Iris pigment epithelial cell (primary cell): Measurements from ENCODE around the gene LTN1.
"Not testable (repeated sequence)": the region's sequence is repeated elsewhere in the genome, so short reads cannot be mapped to it uniquely, and the experiment has no call there.

ENCODE experiments used
- DNase-seq: peaks from one replicate; pipeline ENCODE4 v3.0.0-alpha.2; 2011; ENCODE audit warnings: low read depth

The LTN1 gene, protein sequence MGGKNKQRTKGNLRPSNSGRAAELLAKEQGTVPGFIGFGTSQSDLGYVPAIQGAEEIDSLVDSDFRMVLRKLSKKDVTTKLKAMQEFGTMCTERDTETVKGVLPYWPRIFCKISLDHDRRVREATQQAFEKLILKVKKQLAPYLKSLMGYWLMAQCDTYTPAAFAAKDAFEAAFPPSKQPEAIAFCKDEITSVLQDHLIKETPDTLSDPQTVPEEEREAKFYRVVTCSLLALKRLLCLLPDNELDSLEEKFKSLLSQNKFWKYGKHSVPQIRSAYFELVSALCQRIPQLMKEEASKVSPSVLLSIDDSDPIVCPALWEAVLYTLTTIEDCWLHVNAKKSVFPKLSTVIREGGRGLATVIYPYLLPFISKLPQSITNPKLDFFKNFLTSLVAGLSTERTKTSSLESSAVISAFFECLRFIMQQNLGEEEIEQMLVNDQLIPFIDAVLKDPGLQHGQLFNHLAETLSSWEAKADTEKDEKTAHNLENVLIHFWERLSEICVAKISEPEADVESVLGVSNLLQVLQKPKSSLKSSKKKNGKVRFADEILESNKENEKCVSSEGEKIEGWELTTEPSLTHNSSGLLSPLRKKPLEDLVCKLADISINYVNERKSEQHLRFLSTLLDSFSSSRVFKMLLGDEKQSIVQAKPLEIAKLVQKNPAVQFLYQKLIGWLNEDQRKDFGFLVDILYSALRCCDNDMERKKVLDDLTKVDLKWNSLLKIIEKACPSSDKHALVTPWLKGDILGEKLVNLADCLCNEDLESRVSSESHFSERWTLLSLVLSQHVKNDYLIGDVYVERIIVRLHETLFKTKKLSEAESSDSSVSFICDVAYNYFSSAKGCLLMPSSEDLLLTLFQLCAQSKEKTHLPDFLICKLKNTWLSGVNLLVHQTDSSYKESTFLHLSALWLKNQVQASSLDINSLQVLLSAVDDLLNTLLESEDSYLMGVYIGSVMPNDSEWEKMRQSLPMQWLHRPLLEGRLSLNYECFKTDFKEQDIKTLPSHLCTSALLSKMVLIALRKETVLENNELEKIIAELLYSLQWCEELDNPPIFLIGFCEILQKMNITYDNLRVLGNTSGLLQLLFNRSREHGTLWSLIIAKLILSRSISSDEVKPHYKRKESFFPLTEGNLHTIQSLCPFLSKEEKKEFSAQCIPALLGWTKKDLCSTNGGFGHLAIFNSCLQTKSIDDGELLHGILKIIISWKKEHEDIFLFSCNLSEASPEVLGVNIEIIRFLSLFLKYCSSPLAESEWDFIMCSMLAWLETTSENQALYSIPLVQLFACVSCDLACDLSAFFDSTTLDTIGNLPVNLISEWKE (N-terminal part only)

DNA sequence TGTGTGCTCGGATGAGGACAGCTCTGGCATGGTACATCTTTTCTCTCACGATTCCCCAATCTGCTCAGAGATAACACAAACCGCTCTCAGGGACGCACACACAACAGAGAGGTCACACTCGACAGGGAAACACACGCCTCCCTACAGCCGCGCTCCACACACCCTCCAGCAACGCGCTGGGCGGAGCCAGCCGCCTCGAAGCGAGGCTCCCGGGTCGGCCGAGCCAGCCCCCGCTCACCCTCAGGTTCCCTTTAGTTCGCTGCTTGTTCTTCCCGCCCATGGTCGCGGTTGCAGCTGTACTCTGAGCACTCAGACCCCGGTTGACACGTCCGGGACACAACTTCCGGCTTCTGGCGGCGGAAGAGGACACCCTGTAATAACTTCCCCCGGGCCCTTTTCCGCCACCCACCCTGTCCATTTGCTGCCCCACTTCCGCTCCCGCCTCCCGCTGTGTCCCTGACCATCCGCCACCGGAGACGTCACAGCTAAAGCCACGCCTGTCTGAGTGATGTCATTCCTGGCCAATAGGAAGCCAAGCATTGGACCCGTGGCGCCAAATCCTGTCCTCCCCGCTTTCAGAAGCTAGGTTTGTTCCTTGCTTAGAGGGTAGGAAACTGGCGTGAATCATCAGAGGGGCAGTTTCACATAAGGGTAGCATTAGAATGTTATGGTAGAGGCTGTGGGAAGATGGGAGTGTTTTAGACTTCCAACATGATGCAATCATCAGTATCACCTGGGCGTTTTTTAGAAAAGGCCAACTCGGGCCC lies at the start of gene LTN1:
TSS of gene LTN1 (minus strand) at position 352 of the 767 bp plus-strand sequence. CDS start at position 280, 72 bp downstream.
- DNase-seq, result peak; percentile 100

DNA sequence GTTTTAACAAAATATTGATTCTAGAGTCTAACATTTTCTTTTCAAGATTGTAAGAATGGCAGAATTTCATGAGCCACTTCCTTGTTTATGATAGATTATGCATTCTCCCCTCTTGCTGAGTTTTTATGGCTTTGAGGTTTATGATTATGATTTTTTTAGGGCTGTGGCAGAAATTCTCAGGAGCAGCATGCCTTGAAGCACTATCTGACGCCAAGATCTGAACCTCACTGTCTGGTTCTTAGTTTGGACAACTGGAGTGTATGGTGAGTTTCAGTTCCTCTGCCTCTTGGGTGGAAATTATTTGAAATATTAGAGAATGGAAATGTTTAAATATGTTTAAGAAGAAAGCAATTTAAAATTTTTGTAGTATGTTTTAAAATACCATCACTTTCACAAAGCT lies 42.0 kb upstream of the LTN1 start:
- DNase-seq, result no peak

DNA sequence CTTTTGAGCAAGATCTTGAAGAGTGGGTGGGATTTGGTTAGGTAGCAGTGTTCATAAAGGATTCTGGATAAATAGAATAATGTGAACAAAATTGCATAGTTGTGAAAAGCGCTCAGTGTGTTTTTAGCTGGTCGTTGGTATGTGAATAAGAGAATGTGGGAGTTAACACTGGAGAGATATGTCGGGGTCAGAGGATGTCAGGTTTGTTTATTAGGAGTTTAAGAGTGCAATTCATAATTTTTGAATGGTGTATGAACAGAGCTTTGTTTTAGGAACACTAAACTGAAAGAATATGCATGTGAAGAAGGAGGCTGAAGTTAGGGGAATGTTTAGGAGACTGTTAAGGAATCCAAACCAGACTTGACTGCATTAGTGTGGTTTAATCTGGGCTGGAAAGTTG lies 41.2 kb upstream of the LTN1 start:
- DNase-seq, result no peak

DNA sequence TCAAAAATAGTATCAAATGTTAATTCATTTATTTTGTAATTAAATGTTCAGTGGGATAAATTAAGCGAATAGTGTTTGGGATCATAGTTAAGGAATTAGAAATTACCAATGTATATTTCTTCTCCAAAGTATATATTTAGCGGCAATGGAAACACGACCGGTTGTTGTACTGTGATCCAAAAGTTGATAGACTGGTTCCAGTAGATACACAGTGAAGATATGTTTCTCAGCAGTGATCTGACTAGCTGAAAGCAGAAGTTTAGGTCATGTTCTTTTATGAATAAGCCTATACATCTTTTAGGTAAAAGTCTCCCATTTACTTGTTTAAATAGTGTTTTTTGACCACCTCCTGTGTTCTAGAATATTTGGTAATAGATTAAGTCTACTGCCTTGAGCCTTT lies 40.6 kb upstream of the LTN1 start:
- DNase-seq, result no peak

DNA sequence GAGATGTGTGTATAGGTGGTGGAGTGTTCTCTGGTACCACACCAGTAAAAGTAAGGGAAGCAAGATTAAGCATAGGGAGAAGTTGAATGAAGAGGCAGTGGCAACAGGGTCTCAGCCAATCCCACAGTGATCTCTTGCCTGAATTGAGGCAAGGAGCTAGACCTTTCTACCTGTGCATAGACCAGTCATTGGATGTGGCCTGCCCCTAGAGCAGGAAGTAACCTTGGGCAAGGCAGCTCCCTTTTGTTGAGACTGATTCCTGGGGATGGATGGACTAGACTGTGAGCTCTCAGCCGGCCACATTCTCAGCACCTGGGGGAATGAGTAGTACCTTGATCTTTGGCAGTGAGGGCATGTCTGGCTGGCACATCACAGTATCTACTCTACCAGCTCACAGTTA lies 38.2 kb upstream of the LTN1 start:
- DNase-seq, result no peak

DNA sequence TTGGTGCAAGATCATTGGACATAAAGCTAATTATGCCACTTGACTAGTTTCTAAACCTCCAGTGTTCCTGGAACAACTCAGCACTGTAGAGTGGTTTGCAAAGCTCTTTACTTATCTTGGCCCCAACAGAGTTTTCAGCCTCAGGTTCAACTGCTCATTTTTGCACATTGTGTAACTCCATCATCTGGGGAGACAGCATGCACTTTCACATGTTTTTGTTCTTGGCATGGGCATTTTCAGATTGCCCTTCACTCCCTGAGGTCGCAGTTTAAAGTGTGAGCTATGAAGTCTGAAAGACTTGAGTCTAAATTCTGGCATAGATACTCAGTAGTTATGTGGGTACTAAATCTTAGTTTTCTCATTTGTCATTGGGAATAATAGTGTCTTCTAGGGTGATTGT lies 36.8 kb upstream of the LTN1 start:
- no peak for DNase-seq

DNA sequence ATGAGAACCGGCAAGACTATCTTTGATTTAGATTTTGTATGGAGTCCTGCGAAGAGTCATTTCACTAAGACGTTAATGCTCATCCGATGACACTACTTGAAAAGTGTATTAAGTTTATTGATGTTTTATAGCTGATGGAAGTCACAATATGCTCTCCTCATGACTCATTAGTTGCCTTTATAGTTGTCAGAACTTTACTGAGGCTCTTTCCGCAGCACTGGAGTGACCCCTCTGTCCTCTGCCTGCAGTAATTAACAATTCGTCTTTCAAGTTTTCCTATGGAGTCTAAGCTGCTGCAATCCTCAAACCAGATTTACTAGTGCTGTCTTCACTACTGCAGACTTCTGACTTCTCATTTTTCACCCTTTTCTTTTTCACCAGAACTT lies 32.6 kb upstream of the LTN1 start:
- peak; percentile 59 for DNase-seq

DNA sequence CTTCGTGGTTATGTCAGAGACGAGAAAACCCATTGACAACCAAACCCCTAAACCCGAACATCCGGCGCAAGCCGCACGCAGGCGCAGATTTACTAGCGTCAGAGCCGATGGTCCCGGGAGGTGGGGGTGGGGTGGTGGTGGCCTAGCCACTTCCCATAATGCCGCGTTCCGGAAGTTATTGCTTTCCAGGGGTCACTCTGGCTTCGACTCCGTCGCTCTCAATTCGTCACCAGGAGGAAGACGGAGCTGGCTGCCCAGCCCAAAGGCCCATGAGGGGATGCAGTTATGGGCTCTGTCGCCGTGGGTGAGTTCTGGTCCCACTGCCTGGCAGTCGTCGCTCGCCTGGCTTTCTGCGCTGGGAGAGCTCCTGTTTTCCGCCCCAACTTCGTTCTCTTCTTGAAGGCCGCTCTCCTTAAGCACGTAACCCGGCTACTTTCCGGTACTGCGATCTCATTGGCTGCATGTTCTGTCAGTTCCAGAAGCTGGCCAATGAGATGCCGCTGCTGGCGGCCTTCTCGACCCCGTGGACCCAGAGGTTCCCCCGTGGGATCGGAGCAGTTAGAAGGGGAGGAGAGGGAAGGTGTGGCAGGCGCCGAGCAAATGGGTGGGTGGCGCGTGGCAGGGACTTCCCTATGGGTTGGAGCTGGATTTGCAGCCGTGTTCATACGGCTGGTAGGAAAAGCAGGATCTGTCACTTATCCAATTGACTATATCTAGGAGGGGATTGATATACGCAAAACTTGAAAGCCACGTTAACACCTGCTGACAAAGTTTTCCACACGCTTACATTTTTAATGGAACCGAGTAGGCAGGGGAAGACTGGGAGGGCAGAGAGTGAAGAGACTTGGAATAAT lies 32.0 kb upstream of the LTN1 start, which contains the start of gene USP16:
TSS of gene USP16 (plus strand) at position 195 of the 854 bp plus-strand sequence. CDS start 3,246 bp downstream, outside the sequence.
- DNase-seq, result peak; percentile 100

DNA sequence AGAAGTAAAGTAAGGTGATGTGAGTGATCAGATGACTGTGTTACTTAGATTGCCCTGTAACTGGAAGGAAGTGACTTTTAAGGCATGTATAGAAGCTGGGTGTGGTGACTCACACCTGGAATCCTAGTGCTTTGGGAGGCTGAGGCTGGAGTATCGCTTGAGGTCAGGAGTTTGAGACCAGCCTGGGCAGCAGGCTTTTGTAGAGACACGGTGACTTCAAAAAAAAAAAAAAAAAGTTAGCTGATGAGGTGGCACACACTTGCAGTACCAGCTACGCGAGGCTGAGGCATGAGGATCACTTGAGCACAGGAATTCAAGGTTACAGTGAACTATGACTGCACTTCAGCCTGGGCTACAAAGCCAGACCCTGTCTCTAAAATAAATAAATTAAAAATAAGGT lies 29.5 kb upstream of the LTN1 start:
- no peak for DNase-seq

DNA sequence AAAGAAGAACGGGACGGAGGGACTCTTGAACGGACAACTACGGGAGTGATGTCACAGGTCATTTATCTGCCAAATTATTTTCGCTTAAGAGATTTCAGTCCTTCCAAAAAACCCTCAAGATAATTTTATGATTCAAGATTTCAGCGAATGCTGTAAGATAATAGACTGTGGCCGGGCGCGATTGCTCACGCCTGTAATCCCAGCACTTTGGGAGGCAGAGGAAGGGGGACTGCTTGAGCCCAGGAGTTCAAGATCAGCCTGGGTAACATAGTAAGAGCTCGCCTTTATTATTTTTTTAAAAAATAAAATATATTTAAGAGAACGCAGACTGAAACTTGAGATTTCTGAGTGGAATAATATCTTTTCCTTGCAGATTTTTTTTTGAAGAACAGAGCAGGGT lies 25.9 kb upstream of the LTN1 start:
- no peak for DNase-seq

DNA sequence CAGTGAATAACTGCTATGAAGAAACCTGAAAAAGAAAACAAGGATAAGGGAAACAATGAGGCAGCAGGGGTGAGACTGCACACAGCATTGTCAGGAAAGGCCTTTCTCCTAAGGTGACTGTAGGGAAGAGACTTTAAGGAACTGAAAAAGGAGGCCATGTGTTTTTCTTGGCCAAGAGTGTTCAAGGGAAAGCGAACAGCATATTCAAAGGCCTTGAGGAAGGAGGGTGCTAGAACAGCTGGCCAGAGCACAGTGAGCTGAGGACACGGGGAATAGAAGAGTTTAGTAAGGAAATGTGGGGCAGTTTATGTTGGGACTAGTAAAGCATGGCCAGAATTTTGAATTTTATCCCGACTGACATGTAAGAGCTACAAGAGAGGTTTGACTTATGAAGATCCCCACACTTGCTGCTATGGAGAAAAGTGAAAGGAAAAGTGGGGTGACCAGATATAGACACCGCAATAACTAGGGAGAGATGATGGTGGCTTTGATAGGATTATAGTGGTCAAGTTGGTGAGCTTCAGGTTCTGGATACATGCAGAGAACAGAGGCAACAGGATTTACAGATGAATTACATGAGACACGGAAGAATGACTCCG lies 25.1 kb upstream of the LTN1 start:
- no peak for DNase-seq

DNA sequence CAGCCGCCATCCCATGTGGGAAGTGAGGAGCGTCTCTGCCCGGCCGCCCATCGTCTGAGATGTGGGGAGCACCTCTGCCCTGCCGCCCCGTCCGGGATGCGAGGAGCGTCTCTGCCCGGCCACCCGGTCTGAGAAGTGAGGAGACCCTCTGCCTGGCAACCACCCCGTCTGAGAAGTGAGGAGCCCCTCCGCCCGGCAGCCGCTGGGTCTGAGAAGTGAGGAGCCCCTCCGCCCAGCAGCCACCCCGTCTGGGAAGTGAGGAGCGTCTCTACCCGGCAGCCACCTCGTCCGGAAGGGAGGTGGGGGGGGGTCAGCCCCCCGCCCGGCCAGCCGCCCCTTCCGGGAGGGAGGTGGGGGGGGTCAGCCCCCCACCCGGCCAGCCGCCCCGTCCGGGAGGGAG lies 18.6 kb upstream of the LTN1 start:
- DNase-seq, result not testable (repeated sequence)

DNA sequence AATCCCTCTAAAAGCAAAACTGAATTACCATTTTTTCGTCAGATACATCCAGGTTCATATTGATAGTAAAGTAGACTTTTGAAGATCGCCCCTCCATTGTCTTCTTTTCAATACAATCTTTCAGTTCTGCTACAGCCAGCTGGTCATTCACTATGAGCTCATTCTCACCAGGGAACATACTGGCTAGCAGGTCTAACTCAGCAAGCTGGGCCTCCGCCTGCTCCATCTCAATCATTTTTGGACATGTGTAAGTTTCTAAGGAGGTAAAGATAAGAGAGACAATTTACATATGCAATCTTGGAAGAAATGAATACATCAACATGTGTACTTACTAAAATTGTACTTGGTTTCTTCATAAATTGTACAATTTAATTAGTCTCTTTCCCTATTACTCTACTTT lies 15.7 kb upstream of the LTN1 start:
- DNase-seq, result no peak

DNA sequence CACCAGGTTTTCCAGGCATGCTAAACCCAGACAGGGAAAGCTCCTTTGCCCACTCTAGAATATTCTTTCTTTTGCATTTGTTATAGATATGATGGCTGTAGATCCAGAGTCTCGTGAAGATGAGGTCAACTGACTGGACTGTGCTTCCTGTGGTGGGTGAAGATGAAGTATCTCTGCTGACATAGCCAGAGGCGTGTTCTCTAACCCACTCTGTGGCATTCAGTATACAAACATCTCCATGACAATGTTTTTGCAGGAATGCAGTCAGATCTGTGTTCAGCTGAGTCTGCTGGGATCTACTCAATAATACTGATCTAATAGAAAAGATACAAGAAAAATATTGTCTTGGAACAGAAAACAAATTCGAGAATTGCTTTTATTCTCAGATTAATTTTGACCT lies 15.1 kb upstream of the LTN1 start:
- DNase-seq, result no peak

DNA sequence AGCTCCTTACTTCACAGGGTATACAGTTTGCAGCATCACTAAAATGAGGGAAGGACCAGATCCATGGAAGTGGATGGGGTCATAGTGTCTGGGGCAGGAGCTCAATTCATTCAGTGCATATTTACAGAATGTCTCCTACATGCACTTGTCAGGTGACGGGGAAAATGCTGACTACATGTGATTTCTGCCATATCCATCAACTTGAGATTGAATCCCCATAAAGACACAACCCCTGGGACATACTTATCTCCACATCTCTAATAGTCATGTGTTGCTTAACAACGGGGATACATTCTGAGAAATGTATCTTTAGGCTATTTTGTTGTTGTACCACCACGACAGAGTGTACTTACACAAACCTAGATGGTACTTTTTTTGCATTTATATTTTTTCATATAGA lies 14.5 kb upstream of the LTN1 start:
- DNase-seq, result no peak

DNA sequence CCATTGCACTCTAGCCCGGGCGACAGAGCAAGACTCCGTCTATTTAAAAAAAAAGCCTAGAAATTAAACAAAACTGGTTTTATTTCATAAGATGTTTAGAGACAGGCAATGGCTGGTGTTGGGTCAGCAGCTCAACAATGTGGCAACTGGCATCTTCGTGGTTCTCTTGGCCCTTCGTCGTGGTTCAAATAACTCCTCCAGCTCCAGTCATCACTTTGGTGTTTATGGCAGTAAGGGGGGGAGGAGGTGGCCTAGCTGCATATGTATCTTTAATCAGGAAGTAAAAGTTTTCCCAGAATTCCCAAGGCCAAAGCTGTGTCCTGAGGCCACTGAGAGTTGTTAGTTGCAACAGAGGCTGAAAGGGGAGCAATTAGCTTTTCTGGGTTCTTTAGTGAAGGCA lies 13.0 kb upstream of the LTN1 start:
- DNase-seq, result no peak

DNA sequence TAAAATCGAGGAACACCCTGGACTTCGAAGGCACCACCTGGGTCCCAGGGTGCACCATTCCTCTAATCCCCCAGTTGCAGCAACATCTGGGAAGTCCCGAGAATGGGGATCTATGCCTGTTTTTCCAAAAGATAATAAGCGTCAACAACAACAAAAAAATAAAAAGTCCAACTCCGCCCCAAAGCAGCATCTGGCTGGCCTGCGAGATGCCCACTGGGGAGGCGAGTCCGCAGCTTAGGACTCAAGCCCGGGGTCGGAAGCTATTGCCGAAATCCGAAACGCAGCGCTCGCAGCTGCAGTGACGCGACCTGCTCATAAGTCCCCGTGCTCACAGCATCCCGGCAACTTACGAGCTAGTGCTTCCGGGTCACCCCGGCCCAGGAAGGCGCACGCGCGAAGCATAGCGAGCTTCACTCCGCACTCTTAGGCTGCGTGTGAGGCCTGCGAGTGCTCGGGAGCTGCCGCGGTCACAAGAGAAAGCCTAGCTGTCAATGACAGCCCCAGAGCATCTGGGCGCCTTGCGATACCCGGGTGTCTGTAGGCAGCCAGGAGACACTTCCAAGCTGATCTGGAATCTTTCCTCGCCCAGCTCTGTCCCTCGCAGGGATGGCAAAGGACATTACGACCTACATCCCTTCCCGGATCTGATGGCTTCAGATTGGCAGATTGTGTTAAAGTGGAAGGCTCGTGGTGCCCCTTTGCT lies 9.9 kb upstream of the LTN1 start:
- peak; percentile 99 for DNase-seq

DNA sequence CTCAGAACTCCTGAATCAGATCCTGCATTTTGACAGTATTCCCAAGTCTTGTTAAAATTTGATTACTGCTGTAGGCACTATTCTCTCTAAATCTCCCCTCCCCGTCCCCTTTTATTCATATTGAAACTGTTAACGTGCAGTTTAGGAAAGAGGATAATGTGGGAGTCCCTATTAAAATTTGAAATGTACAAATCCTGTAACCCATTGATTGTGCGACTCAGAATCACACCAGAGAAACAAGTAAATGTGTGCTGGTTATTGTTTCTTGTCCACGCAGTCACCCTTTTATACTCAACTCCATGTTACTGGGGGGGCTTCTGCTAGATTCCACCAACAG lies 584 bp upstream of the LTN1 start:
- DNase-seq, result no peak

DNA sequence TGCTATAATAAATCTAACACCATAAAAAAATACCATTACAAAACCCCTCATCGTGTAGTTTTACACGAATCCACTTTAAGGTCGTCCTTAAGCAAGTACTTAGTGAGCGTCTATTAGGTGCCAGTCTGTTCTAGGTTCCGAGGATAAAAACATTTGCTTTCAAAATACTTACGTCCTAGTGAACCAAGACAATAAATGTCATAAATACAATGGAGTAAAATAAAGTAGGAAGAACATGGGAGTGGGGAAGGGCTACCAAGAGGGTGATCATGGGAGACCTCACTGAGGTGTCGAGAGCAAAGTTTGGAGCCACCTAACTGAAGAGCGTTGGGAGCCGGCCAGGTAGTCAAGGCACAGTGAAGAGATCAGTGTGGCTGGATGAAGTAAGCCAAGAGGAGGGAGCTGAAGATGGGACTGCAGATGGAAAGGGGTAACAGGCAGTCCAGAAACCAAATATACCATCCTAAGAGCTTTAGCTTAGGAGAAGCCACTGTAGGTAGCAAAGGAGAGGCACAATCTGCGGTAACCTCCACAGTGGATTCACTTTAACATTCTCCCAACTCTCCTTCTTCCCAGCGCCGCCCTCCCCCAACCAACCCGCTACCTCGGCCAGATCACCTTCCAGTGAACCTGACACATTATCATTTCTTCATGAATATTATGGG lies 684 bp downstream of the LTN1 start:
- DNase-seq, result peak; percentile 8
